ENCODE measurements around the gene KPNA4.
"Not testable (repeated sequence)": the region's sequence is repeated elsewhere in the genome, so short reads cannot be mapped to it uniquely, and the experiment has no call there.

The KPNA4 gene

GRCh38 chr3:160586679-160587078 is 21.3 kb upstream of the KPNA4 start:
- Histone ChIP-seq H3K9me3 (0 out of 2 replicates have a peak, but pooled peaks cover 2% of the 10 kb centered on the region), H3K4me3 (no peak overlapping the region), H3K36me3 (replicated peaks) (no peaks in the 10 kb centered on the region), H3K27me3 (ENCODE audit: low read depth) (0 out of 2 replicates have a peak, but pooled peaks cover 3% of the 10 kb centered on the region), H3K4me1 (no peaks in the 10 kb centered on the region)
- DNase-seq (ENCODE audit: low spot score in 2 of 2): no peak
- in situ Hi-C loops (cut with MboI; ENCODE audit: low sequenced_read_pairs): no loop called here

- Histone ChIP-seq H3K9me3 (0 out of 2 replicates have a peak, but pooled peaks cover 2% of the 10 kb centered on the region), H3K27me3 (ENCODE audit: low read depth) (peaks cover 3% of the 10 kb centered on the region; the same call in 1 of the 2 replicates), H3K4me1 (no peaks in the 10 kb centered on the region), H3K4me3 (no peak overlapping the region), H3K36me3 (replicated peaks) (no peaks in the 10 kb centered on the region)
- DNase-seq (ENCODE audit: low spot score in 2 of 2): no peak
- in situ Hi-C loops (cut with MboI; ENCODE audit: low sequenced_read_pairs): no loop called here
Measured at GRCh38 chr3:160583451-160583850, 18.1 kb upstream of the KPNA4 start.

- Histone ChIP-seq H3K4me3 (no peak overlapping the region), H3K9me3 (0 out of 2 replicates have a peak, but pooled peaks cover 2% of the 10 kb centered on the region), H3K36me3 (replicated peaks) (no peaks in the 10 kb centered on the region), H3K4me1 (no peaks in the 10 kb centered on the region), H3K27me3 (ENCODE audit: low read depth) (peaks cover 11% of the 10 kb centered on the region; the same call in 1 of the 2 replicates)
- DNase-seq (ENCODE audit: low spot score in 2 of 2): no peak
- in situ Hi-C loops (cut with MboI; ENCODE audit: low sequenced_read_pairs): no loop called here
Measured at GRCh38 chr3:160580938-160581337, 15.6 kb upstream of the KPNA4 start.

- no peaks in the 10 kb centered on the region for H3K36me3 ChIP-seq (replicated peaks)
- H3K9me3 ChIP-seq: no peaks in the 10 kb centered on the region
- H3K4me1 ChIP-seq: no peaks in the 10 kb centered on the region
- no peak for DNase-seq (ENCODE audit: low spot score in 2 of 2)
- H3K27me3 ChIP-seq (ENCODE audit: low read depth): peaks cover 8% of the 10 kb centered on the region; the same call in 1 of the 2 replicates
- H3K4me3 ChIP-seq: no peak overlapping the region
- in situ Hi-C loops (cut with MboI; ENCODE audit: low sequenced_read_pairs): no loop called here
Measured at GRCh38 chr3:160577556-160578195, 12.3 kb upstream of the KPNA4 start.

- Histone ChIP-seq H3K27me3 (ENCODE audit: low read depth) (peaks cover 8% of the 10 kb centered on the region; the same call in 1 of the 2 replicates), H3K9me3 (no peaks in the 10 kb centered on the region), H3K4me1 (no peaks in the 10 kb centered on the region), H3K36me3 (replicated peaks) (no peaks in the 10 kb centered on the region), H3K4me3 (no peak overlapping the region)
- no peak for DNase-seq (ENCODE audit: low spot score in 2 of 2)
- in situ Hi-C loops (cut with MboI; ENCODE audit: low sequenced_read_pairs): no loop called here
Measured at GRCh38 chr3:160577093-160577492, 11.7 kb upstream of the KPNA4 start.

DNA sequence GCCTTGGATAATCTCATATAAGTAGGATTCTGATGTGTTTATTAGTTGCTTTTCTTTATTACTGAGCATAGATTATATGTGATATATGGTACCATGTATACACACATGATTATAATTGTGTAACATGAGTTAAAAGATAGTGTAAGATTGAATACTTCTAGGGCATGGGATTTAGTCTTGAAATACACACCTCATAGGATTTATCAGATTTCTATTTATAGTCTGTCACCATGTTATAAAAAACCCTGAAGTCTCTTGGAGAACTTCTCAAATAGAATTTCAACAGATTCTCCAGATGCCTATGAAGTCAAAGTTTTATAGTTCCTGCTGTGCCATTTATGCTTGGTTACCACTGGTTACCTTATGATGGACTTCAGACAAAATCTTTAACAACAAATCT is 11.2 kb upstream of the KPNA4 start:
- Histone ChIP-seq H3K27me3 (ENCODE audit: low read depth) (peaks cover 8% of the 10 kb centered on the region; the same call in 1 of the 2 replicates), H3K4me1 (no peaks in the 10 kb centered on the region), H3K9me3 (no peaks in the 10 kb centered on the region), H3K4me3 (no peak overlapping the region), H3K36me3 (replicated peaks) (no peaks in the 10 kb centered on the region)
- DNase-seq (ENCODE audit: low spot score in 2 of 2): no peak
- in situ Hi-C loops (cut with MboI; ENCODE audit: low sequenced_read_pairs): no loop called here

DNA sequence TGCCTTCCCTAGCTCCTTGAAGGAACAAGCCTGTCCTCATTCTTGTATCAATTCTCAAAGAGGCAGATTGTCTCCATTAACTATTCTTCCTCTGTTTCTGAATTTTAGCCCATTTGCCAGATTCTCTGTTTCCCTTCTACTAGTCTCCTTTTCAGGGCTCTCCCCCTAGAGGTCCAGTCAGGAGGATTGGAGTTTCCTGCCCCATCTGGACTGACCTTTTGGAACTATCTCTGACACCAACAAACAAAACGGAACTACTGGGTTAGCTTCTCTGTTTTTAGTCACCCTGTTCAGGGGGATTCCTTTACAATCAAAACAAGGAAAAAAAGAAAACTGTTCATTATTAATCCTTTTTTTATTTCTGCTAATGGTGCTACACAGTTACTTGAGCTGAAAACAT is 10.2 kb upstream of the KPNA4 start:
- H3K36me3 ChIP-seq (replicated peaks): no peaks in the 10 kb centered on the region
- H3K4me1 ChIP-seq: no peaks in the 10 kb centered on the region
- in situ Hi-C loops (cut with MboI; ENCODE audit: low sequenced_read_pairs): no loop called here
- no peak for DNase-seq (ENCODE audit: low spot score in 2 of 2)
- peaks cover 8% of the 10 kb centered on the region; the same call in 1 of the 2 replicates for H3K27me3 ChIP-seq (ENCODE audit: low read depth)
- no peaks in the 10 kb centered on the region for H3K9me3 ChIP-seq
- no peak overlapping the region for H3K4me3 ChIP-seq

DNA sequence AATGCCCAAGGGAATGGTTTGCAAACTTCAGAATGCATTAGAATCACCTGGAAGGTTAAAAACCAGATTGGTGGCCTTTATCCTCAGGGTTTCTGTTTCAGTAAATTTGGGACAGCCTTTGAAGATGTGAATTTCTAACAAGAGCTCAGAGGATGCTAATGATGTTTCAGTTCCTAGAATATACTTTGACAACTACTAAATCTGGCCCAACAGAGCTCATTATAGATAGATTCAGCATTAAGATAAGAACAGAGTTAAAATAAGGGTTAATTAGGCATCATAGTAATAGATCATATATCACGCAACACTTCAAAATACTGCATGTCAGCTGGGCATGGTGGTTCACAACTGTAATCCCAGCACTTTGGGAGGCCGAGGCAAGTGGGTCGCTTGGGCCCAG is 9.3 kb upstream of the KPNA4 start:
- H3K27me3 ChIP-seq (ENCODE audit: low read depth): peaks cover 8% of the 10 kb centered on the region; the same call in 1 of the 2 replicates
- no peak overlapping the region for H3K4me3 ChIP-seq
- no peaks in the 10 kb centered on the region for H3K36me3 ChIP-seq (replicated peaks)
- in situ Hi-C loops (cut with MboI; ENCODE audit: low sequenced_read_pairs): no loop called here
- no peaks in the 10 kb centered on the region for H3K9me3 ChIP-seq
- DNase-seq (ENCODE audit: low spot score in 2 of 2): no peak
- H3K4me1 ChIP-seq: no peaks in the 10 kb centered on the region

DNA sequence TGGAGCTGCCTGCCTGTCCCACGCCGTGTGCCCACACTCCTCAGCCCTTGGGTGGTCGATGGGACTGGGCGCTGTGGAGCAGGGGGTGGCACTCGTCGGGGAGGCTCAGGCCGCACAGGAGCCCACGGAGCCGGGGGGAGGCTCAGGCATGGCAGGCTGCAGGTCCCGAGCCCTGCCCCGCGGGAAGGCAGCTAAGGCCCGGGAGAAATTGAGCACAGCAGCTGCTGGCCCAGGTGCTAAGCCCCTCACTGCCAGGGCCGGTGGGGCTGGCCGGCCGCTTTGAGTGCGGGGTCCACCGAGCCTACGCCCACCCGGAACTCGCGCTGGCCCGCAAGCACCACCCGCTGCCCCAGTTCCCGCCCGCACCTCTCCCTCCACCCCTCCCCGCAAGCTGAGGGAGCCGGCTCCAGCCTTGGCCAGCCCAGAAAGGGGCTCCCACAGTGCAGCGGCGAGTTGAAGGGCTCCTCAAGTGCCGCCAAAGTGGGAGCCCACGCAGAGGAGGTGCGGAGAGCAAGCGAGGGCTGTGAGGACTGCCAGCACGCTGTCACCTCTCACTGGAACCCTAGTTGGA is 8.7 kb upstream of the KPNA4 start:
- DNase-seq (ENCODE audit: low spot score in 2 of 2); H3K36me3 ChIP-seq (replicated peaks); H3K4me1 ChIP-seq; H3K27me3 ChIP-seq (ENCODE audit: low read depth); in situ Hi-C loops (cut with MboI; ENCODE audit: low sequenced_read_pairs); H3K4me3 ChIP-seq; H3K9me3 ChIP-seq: not testable (repeated sequence)

DNA sequence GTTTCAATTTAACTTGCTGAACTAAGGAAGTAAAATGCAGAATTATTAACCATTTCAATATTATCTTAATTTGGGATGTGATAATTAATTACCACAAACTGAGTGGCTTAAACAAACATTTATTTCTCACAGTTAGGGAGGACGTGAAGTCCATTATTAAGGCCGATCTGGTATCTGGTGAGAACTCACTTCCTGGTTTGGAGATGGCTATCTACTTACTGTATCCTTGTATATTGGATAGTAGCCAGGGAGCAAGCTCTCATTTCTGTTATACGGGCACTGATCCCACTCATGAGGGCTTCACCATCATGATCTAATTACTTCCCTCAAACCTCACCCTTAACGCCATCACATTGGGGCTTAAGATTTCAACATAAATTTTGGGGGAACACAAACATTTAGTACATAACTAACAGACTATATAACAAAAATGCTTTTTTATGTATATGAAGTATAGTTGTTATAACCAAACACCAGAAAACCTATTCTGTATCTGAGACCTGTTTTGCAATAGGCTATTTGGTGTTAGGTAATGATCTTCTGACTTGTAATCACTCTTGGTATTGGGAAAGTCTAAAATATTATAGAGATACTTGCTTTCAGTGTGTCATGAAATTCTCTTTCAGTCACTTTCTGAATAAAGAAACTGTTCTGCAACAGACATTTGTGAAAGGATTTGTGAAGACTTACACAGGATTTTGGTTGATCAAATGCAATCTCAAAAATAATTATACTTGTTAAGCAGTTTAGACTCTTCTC is 4.7 kb upstream of the KPNA4 start:
- in situ Hi-C loops (cut with MboI; ENCODE audit: low sequenced_read_pairs): no loop called here
- H3K36me3 ChIP-seq (replicated peaks): no peaks in the 10 kb centered on the region
- no peaks in the 10 kb centered on the region; the same call in 1 of the 2 replicates for H3K4me1 ChIP-seq
- DNase-seq (ENCODE audit: low spot score in 2 of 2): no peak
- no peaks in the 10 kb centered on the region for H3K9me3 ChIP-seq
- no peak overlapping the region for H3K4me3 ChIP-seq
- no peaks in the 10 kb centered on the region for H3K27me3 ChIP-seq (ENCODE audit: low read depth)

DNA sequence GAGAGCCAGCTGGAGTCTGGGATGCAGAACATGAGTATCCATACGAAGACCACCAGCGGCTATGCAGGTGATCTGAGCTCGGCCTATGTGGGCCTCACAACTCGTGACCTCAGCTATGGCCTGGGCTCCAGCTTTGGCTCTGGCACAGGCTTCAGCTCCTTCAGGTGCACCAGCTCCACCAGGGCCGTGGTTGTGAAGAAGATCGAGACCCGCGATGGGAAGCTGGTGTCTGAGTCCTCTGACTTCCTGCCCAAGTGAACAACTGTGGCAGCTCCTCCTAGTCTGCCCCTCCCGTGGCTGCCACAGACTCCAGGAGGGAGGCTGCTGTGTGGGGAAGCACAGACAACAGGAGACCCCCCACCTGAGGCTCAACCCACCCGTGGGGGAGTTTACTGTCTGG is 3.6 kb upstream of the KPNA4 start:
- peaks cover under 1% of the 10 kb centered on the region; the same call in 1 of the 2 replicates for H3K4me1 ChIP-seq
- no peaks in the 10 kb centered on the region for H3K9me3 ChIP-seq
- H3K36me3 ChIP-seq (replicated peaks): no peaks in the 10 kb centered on the region
- in situ Hi-C loops (cut with MboI; ENCODE audit: low sequenced_read_pairs): no loop called here
- H3K27me3 ChIP-seq (ENCODE audit: low read depth): no peaks in the 10 kb centered on the region
- no peak for DNase-seq (ENCODE audit: low spot score in 2 of 2)
- H3K4me3 ChIP-seq: no peak overlapping the region

GRCh38 chr3:160567774-160568173 is 2.4 kb upstream of the KPNA4 start:
- H3K27me3 ChIP-seq (ENCODE audit: low read depth): no peaks in the 10 kb centered on the region
- H3K9me3 ChIP-seq: no peaks in the 10 kb centered on the region
- in situ Hi-C loops (cut with MboI; ENCODE audit: low sequenced_read_pairs): no loop called here
- DNase-seq (ENCODE audit: low spot score in 2 of 2): no peak
- peaks cover 11% of the 10 kb centered on the region for H3K4me1 ChIP-seq
- H3K4me3 ChIP-seq: no peak overlapping the region
- peaks cover 6% of the 10 kb centered on the region; the same call in 1 of the 2 replicates for H3K36me3 ChIP-seq (replicated peaks)

GRCh38 chr3:160566499-160566898 is 1.1 kb upstream of the KPNA4 start:
- Histone ChIP-seq H3K4me1 (peaks cover 11% of the 10 kb centered on the region), H3K4me3 (peak overlapping the region; percentile 66), H3K36me3 (replicated peaks) (peaks cover 8% of the 10 kb centered on the region; the same call in 1 of the 2 replicates), H3K27me3 (ENCODE audit: low read depth) (no peaks in the 10 kb centered on the region), H3K9me3 (no peaks in the 10 kb centered on the region)
- DNase-seq (ENCODE audit: low spot score in 2 of 2): no peak
- in situ Hi-C loops (cut with MboI; ENCODE audit: low sequenced_read_pairs): no loop called here

GRCh38 chr3:160564949-160565441 is 376 bp downstream of the KPNA4 start:
- peaks cover 17% of the 10 kb centered on the region for H3K4me1 ChIP-seq
- H3K36me3 ChIP-seq (replicated peaks): peaks cover 8% of the 10 kb centered on the region; the same call in 1 of the 2 replicates
- DNase-seq (ENCODE audit: low spot score in 2 of 2): peak; percentile 13 to 64
- H3K27me3 ChIP-seq (ENCODE audit: low read depth): no peaks in the 10 kb centered on the region
- H3K4me3 ChIP-seq: peak overlapping the region; percentile 66
- in situ Hi-C loops (cut with MboI; ENCODE audit: low sequenced_read_pairs): no loop called here
- no peaks in the 10 kb centered on the region for H3K9me3 ChIP-seq

Data from HAP-1 (cell line).